GM12873 (cell line): ENCODE measurements around the gene SRRM5.

ENCODE experiments used
- CTCF ChIP-seq: IDR thresholded peaks from 2 replicates; pipeline ENCODE4 v1.5.1; 2012; ENCODE audit warnings: low read depth, mild to moderate bottlenecking, moderate library complexity, low read length, control low read depth; ENCODE audit not compliant: insufficient read depth; ENCODE audit errors: missing control alignments

Gene SRRM5

GRCh38 chr19:43592800-43593350, 19.0 kb upstream of the SRRM5 start:
- TF ChIP-seq CTCF = no peak

GRCh38 chr19:43594081-43594697, 17.7 kb upstream of the SRRM5 start:
- TF ChIP-seq CTCF = no peak

GRCh38 chr19:43594710-43595604, 16.9 kb upstream of the SRRM5 start:
- TF ChIP-seq CTCF = peak; percentile 98

- no peak for TF ChIP-seq CTCF
Measured at GRCh38 chr19:43595605-43595998, 16.3 kb upstream of the SRRM5 start.

- no peak for TF ChIP-seq CTCF
Measured at GRCh38 chr19:43595999-43596841, 15.7 kb upstream of the SRRM5 start, which contains the start of the genes IRGQ and ZNF576. Gene IRGQ, minus strand, starts transcription at chr19:43596134. Its CDS starts 796 bp downstream, at chr19:43595338. Gene ZNF576, plus strand, starts transcription at chr19:43596595. Its CDS starts 514 bp downstream, at chr19:43597109.

- TF ChIP-seq CTCF = no peak
Measured at GRCh38 chr19:43596842-43597461, 14.9 kb upstream of the SRRM5 start.
